Fibroblast of skin of right quadriceps (primary cell): ENCODE results near the gene ETS1.

Experiments
- DNase-seq: peaks from one replicate; pipeline ENCODE4 v3.0.0-alpha.2; 2013

The ETS1 gene

DNA sequence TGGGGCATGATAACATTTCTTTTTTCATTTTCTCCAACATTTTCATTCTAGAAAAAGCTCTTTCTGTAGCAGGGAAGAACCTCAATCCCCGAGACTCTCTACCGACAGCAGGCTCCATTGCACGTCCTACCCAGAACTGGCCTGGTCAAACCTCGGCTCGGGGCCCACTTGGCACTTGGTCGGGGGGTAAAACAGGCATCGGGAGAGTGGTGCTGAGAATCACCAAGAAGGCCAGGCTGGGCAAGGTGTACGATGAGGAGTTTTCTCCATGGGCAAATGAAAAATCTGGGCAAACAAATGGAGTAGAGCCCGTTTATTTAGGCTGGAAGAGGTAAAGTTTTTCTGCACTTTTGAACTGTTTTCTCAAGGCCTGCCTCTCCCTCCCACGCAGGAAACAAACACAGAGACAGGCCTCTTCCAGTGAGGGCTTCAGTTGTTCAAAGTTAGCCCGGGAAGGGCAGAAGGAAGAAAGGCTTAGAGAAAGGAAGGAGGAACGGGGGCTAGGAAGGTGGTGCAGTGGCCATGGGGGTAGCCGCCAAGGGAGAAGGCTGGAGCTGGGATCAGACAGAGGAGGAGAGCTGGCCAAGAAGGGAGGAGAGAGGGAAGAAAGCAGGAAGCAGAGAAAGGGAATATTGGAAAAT lies 87.6 kb downstream of the ETS1 start:
- DNase-seq: no peak

DNA sequence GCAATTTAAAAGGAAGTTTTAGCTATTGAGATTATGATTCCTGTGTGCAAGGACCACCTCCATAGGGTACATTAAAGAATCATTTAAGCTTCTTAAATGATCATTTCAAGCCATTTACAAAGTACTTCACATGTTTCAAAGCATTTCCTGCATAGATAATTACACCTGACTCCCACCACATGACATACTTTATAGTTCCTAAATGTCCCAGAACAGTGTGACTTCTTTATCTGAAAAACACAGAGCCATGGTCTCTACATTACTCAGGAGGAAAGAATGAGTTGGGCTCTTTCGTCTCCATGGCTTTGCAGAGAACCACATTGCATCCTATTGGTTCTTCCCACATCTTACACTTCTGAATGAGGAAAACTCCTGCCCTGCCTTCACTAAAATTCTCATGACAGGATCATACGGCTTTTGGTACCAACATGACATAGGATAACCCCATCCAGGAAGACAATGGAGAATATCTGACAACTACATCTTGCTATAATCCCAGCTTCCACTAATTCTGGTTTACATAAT lies 88.6 kb downstream of the ETS1 start:
- DNase-seq: peak; percentile 65

DNA sequence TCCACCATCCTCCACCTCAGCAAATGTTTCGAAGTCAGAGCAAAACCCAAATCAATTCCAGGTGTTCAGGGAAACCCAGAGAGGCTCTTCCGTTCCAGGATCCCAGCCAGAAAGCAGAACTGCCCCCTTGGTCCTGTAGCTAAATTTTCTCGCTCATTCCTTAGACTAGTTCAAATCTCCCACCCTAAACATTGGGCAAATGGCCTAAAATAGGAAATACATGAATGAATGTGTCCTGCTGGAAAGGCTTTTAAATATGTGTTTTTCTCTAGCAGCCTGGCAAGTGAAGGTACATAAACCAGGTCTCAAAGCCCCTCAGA lies 89.6 kb downstream of the ETS1 start:
- no peak for DNase-seq

DNA sequence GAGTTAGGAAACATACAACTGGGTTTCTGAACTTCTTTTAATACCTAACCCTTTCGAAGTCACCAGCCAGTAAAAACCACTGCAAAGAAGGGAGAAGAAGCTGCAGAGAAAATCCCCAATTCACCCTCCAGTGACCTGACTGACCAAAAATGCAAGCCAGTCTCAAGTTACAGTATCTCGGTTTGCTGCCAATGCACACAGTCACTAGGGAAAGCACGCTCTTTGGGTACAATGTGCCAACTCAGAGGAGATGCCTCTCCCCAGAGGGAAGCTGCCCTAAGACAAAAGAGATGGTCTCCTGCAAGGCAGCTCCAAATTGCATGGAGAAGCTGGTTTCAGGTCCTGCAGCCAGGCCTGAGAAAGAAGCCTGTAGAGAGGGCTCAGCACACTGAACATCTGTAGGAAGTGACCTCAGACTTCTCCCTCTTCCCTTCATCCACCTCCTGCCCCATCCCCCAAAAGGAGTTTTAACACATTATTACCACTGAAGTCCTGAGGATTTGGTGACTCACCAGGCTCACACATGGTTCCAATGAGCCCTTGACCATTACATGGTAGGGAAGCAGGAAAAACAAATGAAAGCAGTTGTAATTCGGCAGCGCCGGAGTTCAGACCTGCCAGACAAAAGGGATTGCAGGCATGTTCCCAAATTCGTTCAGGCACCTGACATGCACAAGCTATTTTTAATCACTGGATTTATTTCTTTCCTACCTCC lies 90.1 kb downstream of the ETS1 start:
- DNase-seq: peak; percentile 99

DNA sequence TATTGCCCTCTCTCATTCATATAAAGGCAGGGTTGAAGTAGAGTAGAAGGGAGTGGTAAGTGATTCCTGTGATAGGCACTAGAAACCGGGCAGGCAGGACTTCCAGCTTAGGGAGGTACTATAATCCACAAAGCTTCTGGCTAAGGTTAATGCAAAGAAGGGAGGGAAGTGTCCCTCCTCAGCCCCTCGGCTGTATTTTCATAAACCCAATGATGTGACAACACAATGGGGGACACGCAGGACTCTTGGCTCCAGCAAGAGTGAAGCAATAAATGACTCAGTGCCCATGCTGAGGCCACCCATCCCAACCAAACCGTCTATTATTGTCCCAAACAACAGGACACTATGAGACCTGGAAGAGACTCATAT lies 90.7 kb downstream of the ETS1 start:
- DNase-seq: no peak

DNA sequence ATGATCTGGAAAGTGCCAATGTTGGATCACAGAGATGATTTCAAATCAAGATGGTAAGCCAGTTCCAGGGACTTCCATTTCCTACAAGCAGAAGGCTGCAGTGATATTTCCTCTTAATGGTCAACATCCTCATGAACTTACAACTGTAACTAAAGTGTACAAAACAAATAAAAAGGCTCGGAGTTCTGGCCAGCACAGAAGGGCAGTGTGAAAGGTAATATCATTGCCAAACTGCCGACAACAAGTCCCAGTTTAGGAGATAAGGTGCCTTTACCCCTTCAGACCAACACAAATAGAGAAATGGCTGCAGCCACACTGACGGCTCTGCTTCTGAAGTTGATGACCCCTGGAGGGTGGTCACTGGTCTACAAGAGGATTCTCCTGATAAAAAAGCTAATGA lies 91.1 kb downstream of the ETS1 start:
- no peak for DNase-seq

DNA sequence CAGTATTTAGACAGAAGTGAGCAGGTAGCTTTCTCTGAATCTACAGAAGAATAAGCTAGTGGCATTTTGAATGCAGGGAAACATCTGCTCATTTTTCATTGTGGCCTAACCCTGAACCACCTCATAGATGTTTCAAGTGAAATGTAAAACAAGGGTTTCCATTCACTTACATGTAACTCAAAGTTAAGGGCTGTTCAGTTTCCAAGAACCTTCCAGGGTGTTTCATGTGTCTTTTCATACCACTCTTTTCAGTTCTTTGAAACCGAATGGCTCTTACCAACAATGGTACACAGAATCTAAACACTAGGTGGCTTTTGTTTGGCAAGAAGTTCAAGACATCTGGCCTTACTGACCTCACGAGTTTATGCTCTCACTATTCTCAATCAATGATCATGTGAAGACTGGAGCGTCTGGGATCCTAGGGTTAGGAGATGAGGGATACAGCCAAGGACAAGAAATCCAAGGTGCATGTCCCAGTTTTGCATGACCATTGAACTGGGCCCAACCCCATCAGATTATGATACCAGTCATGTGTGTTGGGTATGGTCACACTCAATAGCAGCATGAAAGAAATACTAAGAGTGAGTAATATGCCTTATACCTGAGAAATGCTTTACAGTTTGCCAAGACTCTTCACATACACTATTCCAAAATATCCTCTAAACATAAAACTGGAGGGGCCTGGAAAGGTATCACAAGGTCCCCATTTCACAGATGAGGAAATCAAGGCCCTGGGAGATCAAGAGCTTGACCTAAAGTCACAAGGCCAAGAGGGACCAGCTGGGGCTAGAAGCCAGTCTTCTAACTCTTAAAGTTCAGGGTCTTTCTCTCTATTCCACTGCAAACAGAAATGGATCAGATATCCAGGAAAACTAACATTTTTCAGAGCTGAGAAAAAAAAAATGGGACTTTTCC lies 92.7 kb downstream of the ETS1 start:
- DNase-seq: no peak

DNA sequence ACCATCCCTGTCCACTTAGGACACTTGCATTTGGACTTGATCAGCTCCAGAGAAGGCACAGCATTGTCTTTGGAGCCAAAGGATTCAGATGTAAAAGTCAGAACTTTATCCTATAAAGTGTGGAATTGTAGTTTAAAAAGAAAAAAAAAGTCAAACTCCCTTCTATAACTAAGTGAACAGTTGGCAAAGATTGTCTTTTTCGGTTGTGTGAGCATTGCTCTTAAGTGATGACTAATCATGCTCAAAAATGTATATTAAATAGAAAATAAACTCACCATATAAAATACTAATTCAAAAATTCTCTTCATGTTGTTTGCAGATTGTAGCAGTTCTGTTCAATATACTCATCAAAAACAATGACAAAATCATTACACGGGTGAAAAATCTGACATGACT lies 93.8 kb downstream of the ETS1 start:
- no peak for DNase-seq

DNA sequence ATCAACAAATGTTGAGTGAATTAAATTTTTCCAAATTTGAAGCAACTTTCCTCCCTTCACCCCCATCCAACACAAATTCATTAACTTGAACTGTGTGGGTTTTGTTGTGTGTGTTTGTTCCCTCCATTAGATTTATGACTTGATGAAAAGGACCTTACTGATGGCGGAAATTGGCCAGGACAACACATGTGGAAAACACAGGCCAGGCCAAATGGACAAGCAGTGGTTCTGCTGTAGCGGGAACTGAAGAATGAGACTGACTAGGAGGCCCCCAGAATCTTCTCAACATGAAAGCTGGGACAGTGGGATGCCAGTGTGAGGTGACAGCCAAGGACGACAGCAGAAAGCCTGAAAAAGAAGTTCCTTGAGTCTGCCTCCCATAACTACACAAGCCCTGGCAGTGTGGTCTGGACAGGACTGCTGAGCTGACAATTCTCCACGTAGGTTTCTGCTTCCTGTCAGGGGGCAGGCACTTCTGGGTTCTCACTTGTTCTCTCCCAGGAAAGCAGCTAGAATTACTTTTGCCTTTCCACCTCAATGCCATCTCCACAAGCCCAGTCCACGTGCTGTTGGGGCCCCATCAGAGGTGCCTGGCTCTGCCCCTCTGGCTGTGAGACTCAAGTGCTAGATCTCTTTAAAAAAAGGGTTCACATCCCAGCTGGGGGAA lies 94.3 kb downstream of the ETS1 start:
- no peak for DNase-seq

DNA sequence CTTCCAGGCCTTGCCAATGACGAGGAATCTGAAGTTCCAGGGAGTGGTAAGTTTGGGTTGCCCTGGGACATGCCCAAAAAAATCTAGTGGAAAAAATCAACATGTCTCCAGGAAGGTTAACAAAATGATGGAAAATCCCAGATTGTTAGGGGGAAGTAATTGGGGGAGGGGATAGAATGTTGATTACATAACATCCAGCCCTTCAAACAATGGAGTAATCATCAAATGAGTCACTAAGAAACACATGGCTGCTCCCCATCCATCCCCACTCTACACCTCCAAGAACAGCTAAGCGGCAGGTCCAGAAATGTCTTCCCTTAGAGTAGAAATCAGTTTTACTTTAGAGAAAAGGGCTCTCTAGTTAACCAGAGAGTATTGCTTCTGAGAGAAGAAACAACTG lies 94.9 kb downstream of the ETS1 start:
- DNase-seq: peak; percentile 63

DNA sequence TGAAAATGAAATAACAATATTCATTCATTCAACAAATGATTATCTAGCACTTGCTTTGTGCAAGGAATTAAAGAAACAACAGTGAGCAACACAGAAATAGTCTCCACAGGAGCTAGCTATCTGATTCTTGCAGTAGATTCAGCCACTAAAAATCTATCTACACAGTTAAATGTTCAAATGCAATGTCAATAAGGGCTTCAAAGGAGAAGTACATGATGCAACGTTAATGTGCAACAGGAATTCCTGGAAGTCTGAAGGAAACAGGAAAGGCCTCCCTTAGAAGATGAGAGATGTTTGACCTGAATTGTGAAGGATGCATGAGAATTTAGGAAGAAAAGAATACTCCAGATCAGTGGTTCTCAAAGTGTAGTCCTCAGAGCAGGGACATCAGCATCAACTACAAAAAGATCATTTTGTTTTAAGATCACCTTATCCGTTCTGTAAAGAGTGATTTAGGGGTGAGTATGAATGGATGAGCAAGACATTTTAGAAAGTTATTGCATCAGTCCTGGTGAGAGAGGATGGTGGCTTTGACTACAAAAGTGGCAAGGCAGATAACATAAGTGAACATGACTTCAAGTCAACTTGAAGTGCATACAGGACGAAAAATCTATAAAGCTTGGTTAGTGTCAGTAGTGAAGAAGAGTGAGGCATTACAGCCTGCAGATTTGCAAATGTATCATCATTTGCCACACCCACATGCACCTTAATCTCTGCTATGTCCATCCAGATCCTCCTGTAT lies 96.0 kb downstream of the ETS1 start:
- DNase-seq: no peak

DNA sequence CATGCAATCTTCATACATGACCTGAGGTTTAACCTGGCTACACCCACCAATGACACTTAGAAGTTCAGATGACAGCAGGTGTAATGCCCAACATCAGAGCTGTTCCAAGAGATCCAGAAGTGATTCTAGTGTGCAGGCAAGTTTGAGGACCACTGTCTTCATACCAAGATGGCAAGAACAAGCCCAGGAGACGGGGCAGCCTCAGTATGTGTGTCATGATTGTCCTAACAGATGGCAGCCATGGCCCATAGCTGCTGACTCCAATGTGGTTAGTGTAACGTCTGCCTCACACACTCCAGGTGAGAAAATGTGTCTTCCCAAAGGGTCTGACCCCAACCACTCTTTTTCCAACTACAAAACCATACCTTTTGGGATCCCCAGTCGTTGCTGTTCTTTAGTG lies 97.3 kb downstream of the ETS1 start:
- DNase-seq: no peak

DNA sequence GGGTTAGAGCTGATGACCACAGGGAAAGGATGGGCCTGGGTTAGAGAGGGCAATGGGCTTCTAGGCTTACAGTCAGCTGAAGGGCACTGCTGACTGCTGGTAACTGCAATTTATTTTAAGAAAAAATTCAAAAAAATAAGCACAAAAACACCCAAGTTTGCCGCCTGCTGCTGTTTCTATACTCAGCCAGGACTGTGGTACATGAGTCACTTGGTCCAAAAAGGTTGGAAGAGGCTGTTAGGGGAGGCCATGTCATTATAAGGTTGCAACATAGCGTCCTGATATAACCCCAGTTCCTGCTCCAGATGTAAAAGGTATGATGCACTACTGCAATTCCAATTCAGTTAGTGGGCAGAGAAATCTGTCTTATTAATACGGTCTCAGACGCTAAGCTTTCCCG lies 98.9 kb downstream of the ETS1 start:
- peak; percentile 93 for DNase-seq

DNA sequence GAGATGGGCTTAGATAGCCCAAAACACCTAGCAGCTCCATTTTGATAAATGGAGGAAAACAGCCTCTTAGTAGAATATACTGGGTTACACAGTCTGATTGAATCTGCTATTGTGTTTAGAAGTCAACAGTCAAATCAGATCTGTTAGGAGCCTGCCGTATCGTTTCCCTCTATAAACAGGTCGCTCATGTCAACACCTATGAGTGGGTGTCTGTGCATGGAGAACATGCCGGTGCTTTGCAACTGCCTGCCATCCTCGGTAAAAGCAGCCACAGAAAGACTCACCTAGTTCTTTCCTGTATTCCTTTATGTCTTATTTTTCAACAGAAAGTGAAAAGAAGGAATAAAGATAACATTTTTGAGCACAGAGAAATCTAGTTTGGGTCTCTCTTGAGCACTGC lies 99.4 kb downstream of the ETS1 start:
- no peak for DNase-seq

DNA sequence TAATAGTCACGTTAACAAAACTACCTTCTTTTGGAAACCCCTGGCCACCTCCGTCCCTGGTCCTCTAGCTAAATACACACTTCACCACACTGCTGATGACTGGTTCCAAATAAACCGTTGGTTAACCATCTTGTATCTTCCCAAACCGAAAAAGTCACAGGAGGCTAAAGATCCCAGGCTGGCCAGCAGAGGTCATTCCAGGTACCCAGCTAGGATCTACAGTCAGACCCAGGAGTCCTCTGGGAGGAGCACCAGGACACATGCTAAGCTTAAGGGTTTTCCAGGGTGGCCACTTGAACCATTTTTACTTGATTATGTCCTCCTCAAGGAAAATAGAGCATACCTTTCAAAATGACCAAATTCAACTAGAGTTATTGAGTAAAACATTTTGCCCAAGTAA lies 103.2 kb downstream of the ETS1 start:
- DNase-seq: no peak

DNA sequence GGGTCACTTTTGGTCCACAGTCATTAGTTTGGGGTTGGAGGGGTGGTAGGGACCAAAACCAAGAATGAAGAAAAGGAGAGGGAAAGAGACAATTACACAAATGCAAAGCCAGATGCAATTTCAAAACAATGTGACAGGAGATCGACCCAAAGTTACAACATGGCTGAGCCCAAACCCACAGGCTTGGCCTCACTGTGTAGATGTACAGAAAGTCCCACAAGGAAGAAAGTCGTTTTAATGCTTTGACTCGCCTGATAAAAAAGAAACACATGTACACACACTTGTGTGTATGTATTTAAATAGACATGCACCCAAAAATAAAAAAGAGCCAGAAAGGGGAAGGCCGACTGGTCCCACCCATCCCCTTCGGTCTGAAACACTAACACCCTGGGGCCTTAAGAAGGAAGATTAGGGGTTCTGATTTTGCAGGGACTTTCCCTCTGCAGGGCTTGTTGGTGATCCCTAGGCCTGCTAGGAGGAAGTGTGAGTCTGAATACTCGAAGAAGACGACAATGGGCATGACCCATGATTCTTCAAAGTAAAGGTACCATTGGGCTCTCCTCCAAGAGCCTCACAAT lies 104.1 kb downstream of the ETS1 start:
- no peak for DNase-seq

DNA sequence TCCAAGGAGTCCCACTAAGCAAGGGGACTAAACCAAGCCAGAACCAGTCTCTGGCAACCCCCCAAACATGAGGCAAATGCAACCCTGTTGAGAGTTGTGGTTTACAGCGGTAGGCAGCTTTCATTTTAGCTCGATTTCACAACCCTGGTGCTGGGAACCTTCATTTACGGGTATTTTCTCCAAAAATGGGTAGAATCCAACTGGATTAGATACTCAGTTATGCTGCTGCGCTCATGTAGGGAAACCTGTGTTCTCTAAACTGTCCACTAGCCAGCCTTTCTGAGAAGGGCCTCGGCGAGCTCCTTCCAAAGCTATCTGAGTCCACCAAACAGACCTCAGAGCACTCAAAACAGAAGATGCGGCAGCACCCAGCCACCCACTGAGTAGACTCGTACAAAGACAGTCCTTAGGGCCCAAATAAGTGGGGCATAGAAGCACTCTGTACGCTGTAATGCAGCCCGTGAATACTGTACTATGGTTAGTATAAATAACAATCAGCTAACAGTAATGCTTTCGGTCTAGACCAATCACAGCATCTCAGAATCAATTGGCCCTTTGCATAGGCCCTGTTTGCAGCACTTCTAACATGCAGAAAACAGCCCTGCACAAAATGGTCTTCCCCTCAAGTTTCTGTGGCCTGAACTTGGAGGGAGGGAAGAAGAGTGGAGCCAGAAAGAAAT lies 104.7 kb downstream of the ETS1 start:
- DNase-seq: peak; percentile 72

DNA sequence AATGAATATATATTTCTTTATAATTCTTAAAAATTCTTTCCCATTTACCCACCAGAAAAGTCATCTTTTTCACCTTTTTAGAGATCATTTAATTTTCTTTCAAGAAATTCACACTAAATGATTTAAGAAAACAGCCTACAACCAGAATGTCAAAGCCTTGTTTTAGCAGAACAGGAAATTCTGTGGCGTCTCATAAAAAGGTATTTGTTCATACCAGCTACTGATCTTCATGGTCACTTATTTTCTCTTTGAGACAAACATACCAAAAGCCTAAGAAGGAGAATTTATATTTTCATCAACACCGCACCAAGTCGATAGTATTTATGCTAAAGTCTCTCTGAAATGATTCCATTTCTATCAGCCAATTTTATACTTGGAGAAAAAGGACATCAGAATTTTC lies 105.3 kb downstream of the ETS1 start:
- DNase-seq: no peak

DNA sequence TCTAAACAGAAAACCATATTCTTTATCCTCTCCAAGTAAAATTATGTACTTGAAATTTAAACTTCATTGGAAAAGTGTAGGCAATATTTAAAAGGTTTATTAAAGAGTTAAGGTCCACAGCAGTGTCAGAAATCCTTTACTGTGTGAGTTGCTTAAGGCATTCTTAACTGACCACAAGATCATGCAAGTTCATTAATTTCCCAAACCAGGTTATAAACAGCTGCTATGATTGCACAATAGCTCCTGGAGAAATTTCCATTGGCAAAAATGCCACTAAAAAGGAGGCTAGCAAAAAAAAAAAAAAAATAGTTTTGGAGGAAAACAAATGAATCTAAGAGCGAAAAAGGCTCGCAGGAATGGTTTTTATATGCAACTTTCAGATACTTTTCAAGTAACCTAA lies 106.2 kb downstream of the ETS1 start:
- DNase-seq: peak; percentile 87

DNA sequence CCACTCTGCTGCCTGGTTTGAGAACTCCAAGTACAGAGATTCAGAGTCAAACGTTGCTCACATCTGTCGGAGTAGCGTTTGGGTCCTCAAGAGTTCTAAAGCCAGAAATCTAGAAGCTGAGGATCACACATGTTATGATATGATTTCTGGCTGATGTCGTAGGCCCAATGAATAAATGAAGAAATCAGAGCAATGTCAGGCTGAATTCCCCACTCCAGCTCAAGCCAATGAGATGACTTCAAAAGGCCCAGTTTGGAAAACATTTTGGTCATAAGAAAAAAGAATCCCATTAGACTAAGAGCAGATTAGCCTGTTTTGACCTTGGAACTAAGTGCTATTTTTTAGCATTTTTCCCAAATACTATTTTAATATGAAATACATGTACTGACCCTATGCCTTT lies 106.7 kb downstream of the ETS1 start:
- DNase-seq: no peak

DNA sequence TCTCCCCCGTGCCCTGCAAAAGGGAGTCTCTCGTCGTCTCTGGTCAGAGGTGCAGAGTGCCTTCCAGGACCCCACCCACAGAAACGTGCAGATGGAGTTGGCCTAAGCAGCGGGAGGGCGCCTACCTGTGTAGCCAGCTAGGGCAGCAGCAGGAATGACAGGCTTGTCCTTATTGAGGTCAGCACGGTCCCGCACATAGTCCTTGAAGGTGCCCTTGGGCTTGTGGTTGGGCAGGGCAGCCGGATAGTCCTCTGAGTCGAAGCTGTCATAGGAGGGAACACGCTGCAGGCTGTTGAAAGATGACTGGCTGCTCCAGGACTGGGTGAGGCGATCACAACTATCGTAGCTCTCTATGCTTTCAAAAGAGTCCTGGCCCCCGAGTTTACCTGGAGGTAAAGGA lies 107.3 kb downstream of the ETS1 start:
- DNase-seq: no peak

DNA sequence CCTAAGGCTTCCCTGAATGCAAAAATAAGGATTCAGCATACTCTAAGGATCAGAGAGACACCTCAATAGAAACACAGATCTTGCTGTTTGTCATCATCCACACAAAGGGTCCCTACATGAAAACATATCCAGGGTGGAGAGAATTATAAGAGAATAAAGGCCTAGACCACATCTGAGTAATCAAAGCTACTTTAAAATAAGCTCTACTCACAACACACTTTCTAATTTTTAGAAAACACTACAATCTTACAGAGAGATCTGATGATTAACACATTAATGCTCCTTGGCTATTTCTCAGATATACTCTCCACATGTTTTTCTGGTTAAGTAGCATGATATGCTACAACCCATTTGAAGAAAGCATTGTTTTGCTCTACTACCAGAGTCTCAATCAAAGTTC lies 108.2 kb downstream of the ETS1 start:
- DNase-seq: no peak
